ENCODE results near the gene DDX27. TPM values are rescaled to one million over a fixed set of nuclear protein-coding genes. Genes with fewer than 3 reads are reported as not detected.

DDX27 gene
- total and polyA plus RNA-seq, 2 of the 8 experiments (the other 6 are each of a cell fraction or from before 2014, with no cell fraction given), result 42.7 to 51.0 TPM

- TF ChIP-seq, protein P1, sequence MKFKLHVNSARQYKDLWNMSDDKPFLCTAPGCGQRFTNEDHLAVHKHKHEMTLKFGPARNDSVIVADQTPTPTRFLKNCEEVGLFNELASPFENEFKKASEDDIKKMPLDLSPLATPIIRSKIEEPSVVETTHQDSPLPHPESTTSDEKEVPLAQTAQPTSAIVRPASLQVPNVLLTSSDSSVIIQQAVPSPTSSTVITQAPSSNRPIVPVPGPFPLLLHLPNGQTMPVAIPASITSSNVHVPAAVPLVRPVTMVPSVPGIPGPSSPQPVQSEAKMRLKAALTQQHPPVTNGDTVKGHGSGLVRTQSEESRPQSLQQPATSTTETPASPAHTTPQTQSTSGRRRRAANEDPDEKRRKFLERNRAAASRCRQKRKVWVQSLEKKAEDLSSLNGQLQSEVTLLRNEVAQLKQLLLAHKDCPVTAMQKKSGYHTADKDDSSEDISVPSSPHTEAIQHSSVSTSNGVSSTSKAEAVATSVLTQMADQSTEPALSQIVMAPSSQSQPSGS (IDR thresholded peaks at IDR 0.05; ENCODE audit: low read length), result peak; percentile 90
- TF ChIP-seq JUN (IDR thresholded peaks at IDR 0.05; ENCODE audit: low read depth, low read length) (no peak), CBX5 (IDR thresholded peaks at IDR 0.05; ENCODE audit: low read depth, low read length) (no peak), SIN3A (conservative IDR thresholded peaks at IDR 0.05 in 1 of 2, IDR thresholded peaks at IDR 0.05 in 1 of 2; ENCODE audit: low read depth in 1 of 2, low read length in 2 of 2) (peak; percentile 24 to 93; a peak in 3 of 4 replicates), CEBPB (IDR thresholded peaks at IDR 0.05; ENCODE audit: low read depth, low read length) (no peak), HDAC6 (IDR thresholded peaks at IDR 0.05; ENCODE audit: low read depth, low read length) (no peak), SIX5 (IDR thresholded peaks at IDR 0.05; ENCODE audit: low read depth, low read length) (peak; percentile 75), NANOG (IDR thresholded peaks at IDR 0.05; ENCODE audit: insufficient read depth, low read depth, low read length, poor library complexity, severe bottlenecking) (no peak), NRF1 (IDR thresholded peaks at IDR 0.05; ENCODE audit: low read depth, low read length) (peak; percentile 69), KDM4A (IDR thresholded peaks at IDR 0.05; ENCODE audit: low read depth, low read length, severe bottlenecking) (peak; percentile 30), TAF1 (IDR thresholded peaks at IDR 0.05; ENCODE audit: low read depth, low read length) (peak; percentile 100), ASH2L (IDR thresholded peaks at IDR 0.05; ENCODE audit: low read length) (peak; percentile 65), CBX8 (IDR thresholded peaks at IDR 0.05; ENCODE audit: borderline replicate concordance, low read depth, low read length) (no peak), JUND (IDR thresholded peaks at IDR 0.05; ENCODE audit: low read length) (0 out of 2 replicates have a peak, but pooled peaks have one; percentile 22), PHF8 (conservative IDR thresholded peaks at IDR 0.05; ENCODE audit: low read depth, low read length) (peak; percentile 86), KDM5A (IDR thresholded peaks at IDR 0.05; ENCODE audit: low read length) (no peak; the same call in 1 of the 2 replicates), SIRT6 (IDR thresholded peaks at IDR 0.05; ENCODE audit: low read length) (peak; percentile 78)
- TF ChIP-seq, protein P2, sequence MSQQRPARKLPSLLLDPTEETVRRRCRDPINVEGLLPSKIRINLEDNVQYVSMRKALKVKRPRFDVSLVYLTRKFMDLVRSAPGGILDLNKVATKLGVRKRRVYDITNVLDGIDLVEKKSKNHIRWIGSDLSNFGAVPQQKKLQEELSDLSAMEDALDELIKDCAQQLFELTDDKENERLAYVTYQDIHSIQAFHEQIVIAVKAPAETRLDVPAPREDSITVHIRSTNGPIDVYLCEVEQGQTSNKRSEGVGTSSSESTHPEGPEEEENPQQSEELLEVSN (IDR thresholded peaks at IDR 0.05), result peak; percentile 76; the same call in 1 of the 2 replicates
- TF ChIP-seq, protein P3, sequence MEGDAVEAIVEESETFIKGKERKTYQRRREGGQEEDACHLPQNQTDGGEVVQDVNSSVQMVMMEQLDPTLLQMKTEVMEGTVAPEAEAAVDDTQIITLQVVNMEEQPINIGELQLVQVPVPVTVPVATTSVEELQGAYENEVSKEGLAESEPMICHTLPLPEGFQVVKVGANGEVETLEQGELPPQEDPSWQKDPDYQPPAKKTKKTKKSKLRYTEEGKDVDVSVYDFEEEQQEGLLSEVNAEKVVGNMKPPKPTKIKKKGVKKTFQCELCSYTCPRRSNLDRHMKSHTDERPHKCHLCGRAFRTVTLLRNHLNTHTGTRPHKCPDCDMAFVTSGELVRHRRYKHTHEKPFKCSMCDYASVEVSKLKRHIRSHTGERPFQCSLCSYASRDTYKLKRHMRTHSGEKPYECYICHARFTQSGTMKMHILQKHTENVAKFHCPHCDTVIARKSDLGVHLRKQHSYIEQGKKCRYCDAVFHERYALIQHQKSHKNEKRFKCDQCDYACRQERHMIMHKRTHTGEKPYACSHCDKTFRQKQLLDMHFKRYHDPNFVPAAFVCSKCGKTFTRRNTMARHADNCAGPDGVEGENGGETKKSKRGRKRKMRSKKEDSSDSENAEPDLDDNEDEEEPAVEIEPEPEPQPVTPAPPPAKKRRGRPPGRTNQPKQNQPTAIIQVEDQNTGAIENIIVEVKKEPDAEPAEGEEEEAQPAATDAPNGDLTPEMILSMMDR (IDR thresholded peaks at IDR 0.05; ENCODE audit: control extremely low read depth in 1 of 3, insufficient read depth in 1 of 3, low read depth in 1 of 3, low read length in 3 of 3), result 0 out of 4 replicates have a peak, but pooled peaks of 1 of the 3 experiments have one; percentile 5
Observed at GRCh38 chr20:49278036-49278817, 59.0 kb downstream of the DDX27 start, which contains the start of gene ZNFX1 (continued).

Data from H1 (cell line).